ENCODE results near the gene VTI1B.

- no peak for TF ChIP-seq ZFP3 (CRISPR knock-in tag; IDR thresholded peaks at IDR 0.05)
- TF ChIP-seq PATZ1 (CRISPR knock-in tag; IDR thresholded peaks at IDR 0.05; ENCODE audit: borderline replicate concordance) = no peak
- TF ChIP-seq ZC3H10 (CRISPR knock-in tag; IDR thresholded peaks at IDR 0.05) = no peak
- no peak for TF ChIP-seq SNAI2 (CRISPR knock-in tag; IDR thresholded peaks at IDR 0.05)
- no peak for TF ChIP-seq TCF4 (CRISPR knock-in tag; IDR thresholded peaks at IDR 0.05; ENCODE audit: borderline replicate concordance)
- no peak for TF ChIP-seq RARB (CRISPR knock-in tag; IDR thresholded peaks at IDR 0.05)
- TF ChIP-seq ZNF70 (CRISPR knock-in tag; IDR thresholded peaks at IDR 0.05) = no peak
- TF ChIP-seq ZNF565 (CRISPR knock-in tag; conservative IDR thresholded peaks at IDR 0.05; ENCODE audit: low read depth) = no peak
- TF ChIP-seq ZFP30 (CRISPR knock-in tag; IDR thresholded peaks at IDR 0.05) = no peak
- no peak for TF ChIP-seq TSHZ2 (CRISPR knock-in tag; IDR thresholded peaks at IDR 0.05)
- no peak for TF ChIP-seq ISL1 (CRISPR knock-in tag; IDR thresholded peaks at IDR 0.05)
Measured at GRCh38 chr14:67633451-67634147, 40.8 kb downstream of the VTI1B start.

All from SK-N-SH treated with all-trans-retinoic acid at 6 μM for 48 hours (cell line).